HG03521 (cell line): ENCODE measurements around the gene POF1B.
"Not testable (repeated sequence)": the region's sequence is repeated elsewhere in the genome, so short reads cannot be mapped to it uniquely, and the experiment has no call there.

Experiments used
- ATAC-seq: cut with Tn5 transposase; IDR thresholded peaks from one replicate; pipeline ENCODE4 v1.9.1; 2021; ENCODE audit warnings: mild to moderate bottlenecking, moderate library complexity; ENCODE audit not compliant: unreplicated experiment

The POF1B gene

DNA sequence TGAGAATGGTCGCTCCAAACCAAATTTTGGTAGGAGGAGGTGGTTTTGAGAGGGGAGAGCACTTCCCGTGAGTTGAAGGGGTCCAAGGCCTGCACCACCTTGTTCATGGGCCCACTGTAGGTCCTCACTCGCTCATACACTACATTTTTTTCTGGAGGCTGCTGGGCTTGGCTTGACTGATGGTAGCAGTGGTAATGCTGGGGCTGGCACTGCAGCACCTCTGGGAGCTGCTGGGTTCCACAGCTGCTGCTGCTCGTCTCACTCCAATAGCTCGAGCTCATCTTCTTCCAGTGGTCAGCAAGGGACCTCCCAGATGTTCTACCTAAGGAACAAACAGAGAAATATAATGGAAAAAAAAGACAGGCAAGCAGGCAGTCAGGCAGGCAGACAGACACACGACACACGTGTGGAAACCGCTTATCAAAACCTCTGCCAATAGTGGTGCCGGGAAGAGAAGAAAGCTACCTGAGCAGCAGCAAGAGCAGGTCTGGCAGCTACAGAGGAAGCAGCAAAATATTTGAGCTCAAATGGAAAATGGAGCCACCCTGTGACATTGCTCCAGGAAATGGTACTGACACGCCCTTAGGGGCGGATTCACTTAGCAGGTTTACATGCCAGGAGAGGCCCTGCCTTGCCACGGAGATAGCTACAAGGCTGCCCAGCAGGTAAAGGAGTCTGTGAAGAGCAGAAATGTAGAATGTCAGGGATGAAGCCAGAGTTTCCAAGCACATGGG, at the start of gene POF1B:
POF1B (minus strand) TSS at position 492 of the 734 bp plus-strand sequence; CDS start at position 281, 211 bp downstream.
- ATAC-seq, result no peak

- no peak for ATAC-seq
Measured at GRCh38 chrX:85429066-85429465, 49.6 kb upstream of the POF1B start.

DNA sequence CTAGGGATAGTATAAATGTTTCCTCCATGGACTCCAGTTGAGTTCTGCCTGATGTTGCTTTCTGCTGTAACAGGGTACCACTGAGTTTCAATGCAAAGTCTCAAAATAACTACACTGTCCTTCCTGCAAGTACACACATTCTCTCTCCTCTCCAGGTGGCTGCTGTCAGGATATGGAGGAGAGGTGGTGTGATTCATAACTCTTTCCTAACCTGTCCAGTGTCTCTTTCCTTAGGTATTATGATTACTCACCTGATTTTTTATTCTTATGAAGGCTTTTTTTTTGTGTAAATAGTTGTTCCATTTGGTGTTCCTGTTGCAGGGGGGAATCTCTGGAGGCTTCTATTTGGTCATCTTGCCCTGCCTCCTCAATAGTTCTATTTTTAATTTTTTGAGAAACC, 39.8 kb upstream of the POF1B start:
- ATAC-seq, result no peak

GRCh38 chrX:85391878-85392238, 12.4 kb upstream of the POF1B start:
- no peak for ATAC-seq

DNA sequence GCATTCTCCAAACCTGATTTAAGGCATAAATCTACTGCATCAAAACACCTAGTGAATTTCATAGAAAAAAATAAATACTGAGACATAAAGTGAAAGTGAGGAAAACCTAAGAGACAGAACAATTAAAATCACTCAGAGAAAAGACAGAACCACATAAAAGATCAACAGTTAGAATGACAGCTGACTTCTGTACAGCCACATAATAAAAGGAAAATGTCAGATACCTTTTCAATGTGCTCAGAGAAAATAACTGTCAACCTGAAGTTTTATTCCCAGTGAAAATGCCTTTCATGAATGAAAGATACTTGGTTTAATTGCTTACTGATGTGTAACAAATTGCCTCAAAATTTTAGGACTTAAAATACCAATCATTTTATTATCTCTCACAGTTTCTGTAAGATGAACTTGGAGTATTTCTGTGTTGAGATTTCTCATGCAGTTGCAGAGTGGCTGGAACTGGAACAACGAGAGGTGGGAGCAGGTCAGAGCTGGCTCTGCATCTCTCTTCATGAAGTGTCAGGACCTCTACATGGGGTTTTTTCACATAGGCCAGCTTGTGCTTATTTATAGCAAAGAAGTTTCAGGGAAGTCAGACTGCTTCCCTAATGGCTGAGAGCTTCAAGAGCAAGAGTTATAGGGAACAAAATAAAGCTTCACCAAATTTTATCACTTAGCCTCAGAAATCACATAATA, 11.9 kb upstream of the POF1B start:
- no peak for ATAC-seq

DNA sequence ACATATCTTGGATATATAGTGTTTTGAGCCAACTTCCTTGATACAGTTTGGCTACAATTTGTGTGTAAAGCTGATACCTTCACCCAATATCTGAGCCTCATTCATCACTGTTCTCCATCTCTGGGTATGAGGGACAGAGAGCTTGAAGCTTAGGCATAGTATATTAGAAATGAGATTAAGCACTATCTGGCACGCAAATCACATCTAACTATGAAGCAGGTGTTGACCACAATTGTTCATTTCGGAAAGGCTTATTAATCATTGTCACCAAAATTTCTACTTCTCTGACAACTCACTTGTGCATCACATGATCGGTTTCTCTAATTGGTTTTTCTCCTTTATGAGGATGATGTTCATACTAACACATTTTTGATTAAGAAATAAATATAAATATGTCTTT, 2.1 kb upstream of the POF1B start:
- no peak for ATAC-seq

DNA sequence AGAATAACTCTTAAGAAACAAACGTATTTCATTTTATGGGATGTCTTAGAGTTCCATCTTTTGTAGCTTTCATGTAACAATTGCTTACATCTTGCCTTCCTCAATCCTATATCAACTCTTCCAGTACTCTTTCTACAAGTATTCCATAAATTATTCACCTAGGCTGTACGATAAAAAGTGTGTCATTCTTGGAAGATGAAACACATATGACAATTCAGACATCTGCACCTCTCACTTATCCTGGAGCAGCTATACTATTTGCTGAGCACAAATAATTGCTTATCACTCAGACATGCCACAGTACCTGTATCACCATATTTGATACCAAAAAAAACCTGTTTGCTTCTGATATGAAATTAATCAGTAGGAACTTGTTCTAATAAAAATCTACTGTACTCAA, 1.0 kb downstream of the POF1B start:
- ATAC-seq, result no peak

DNA sequence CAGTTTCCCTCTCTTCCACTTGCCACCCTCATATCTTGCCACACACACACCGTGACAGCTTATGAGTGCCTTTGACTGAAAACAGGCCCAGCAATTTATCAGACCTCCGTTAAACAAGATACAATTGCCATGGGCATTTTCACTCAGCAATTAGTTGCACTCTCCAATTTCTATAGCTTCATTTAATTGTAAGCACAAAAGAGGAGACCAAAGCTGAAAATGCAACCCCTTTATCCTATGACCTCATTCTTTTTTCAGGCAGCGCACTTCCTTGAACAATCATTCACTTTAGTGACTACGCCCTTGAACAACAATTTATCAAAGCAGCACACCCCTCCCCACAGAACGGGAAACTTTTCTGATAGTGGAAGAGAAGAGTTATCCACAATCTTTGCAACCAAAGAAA, 4.1 kb downstream of the POF1B start:
- ATAC-seq, result no peak

- no peak for ATAC-seq
Measured at GRCh38 chrX:85365370-85365995, 14.0 kb downstream of the POF1B start.

DNA sequence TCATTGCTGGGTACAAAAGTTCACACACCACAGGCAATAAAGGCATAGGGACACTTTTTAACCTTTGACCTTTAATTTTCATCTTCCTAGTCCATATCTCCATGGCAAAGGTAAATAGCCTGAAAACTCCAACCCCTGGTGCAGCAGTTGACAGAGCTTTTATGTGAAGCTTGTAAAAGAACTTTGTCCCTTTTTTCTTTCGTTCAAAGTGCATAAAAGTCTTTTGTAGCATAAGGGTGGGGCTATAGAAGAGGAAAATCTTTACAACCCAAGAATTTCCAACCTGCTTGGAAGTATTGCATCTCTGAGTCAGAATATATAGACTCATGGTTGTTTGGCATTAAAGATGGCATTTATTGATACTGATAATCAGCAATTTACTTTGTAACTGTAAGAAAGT, 20.4 kb downstream of the POF1B start:
- ATAC-seq, result no peak

DNA sequence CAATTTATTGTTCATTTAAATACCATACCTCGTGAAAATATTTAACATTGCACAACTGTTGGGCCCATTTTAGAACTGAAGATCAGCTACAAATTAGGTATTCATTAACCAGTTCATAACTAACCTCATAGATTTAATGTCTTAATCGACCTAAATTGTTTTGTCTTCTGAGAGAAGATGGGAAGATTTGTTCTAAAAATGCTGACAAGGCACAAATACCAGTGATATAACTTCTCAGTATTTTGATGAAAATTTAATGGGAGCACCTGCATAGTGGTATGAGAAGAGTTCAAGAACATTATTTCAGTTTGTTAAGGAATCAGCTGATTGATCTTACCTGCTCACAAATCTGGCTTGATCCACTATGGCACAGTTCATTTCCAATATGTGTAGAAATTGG, 33.9 kb downstream of the POF1B start:
- no peak for ATAC-seq

- no peak for ATAC-seq
Measured at GRCh38 chrX:85327060-85327333, 52.5 kb downstream of the POF1B start.

GRCh38 chrX:85326234-85327059, 53.0 kb downstream of the POF1B start:
- ATAC-seq, result no peak

DNA sequence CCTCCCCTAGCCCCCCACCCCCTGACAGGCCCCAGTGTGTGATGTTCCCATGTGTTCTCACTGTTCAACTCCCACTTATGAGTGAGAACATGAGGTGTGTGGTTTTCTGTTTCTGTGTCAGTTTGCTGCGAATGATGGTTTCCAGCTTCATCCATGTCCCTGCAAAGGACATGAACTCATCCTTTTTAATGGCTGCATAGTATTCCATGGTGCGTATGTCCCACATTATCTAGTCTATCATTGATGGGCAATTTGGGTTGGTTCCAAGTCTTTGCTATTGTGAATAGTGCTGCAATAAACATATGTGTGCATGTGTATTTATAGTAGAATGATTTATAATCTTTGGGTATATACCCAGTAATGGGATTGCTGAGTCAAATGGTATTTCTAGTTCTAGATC, 68.1 kb downstream of the POF1B start:
- ATAC-seq, result not testable (repeated sequence)

DNA sequence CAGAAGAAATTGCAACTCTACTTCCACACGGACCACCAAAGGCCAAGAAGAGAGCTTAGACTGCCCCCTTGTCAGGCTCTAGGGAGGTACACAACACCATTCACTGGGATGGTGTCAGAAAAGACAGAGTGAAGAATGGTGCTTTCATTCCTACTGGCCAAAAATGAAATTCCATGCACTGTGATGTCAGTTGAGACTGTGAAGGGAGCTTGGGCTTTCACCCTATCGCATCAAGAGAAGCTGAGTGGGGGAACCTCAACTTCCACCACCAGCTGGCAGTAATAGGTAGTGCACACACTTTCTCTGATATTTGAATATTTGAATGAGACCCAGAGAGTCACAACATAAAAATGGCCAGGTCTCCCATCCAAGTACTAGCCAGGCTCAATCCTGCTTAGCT, 69.7 kb downstream of the POF1B start:
- ATAC-seq, result no peak

- ATAC-seq, result no peak
Measured at GRCh38 chrX:85303544-85303943, 75.9 kb downstream of the POF1B start.

- no peak for ATAC-seq
Measured at GRCh38 chrX:85288992-85289723, 90.3 kb downstream of the POF1B start.

DNA sequence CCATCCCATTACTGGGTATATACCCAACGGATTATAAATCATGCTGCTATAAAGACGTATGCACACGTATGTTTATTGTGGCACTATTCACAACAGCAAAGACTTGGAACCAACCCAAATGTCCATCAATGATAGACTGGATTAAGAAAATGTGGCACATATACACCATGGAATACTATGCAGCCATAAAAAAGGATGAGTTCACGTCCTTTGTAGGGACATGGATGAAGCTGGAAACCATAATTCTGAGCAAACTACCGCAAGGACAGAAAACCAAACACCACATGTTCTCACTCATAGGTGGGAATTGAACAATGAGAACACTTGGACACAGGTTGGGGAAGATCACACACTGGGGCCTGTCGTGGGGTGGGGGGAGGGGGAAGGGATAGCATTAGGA, 94.2 kb downstream of the POF1B start:
- not testable (repeated sequence) for ATAC-seq

GRCh38 chrX:85244450-85245211, 134.8 kb downstream of the POF1B start:
- ATAC-seq, result no peak
